Measurements from ENCODE around the gene NFATC4.

DNA sequence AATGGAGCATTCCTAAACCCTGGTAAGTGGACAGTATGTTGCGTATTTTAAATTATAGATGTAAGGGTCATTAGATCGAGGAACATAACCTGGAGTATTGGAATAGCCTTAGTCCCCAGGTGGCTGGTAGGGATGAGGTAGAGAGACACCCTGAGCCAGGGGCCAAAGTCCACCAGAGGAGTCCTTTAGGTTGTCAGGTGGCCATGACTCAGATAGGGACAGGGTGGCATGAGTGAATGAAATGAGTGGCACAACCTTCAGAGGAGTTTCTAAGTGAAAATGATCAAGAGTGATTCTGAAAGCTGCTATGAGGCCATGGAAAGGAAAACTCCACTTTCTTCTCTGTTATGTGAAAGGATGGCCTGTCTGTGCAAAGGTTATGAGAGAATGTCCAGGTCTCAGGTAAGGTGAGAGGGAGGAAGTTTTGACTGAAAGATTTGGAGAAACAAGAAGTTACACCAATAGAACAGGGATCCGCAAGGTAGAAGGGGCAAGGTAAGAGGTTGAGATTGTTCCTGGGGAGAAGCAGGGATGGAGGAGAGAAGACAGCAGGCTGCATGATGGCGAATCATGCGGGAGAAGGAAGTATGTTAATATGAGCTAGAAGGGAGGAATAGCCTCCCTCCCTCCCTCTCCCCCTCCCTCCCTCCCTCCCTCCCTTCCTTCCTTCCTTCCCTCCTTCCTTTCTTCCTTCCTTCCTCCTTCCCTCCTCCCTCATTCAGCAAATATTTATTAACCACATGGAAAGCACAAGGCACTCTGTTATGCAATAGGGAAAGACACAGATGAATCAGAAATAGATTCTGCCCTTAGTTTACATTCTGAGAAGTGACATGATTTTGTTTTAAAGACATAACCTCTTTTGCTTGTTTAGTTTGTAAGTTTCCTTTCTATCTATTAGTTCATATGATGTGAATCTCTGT lies 14.2 kb upstream of the NFATC4 start:
- TF ChIP-seq POLR2A (IDR thresholded peaks at IDR 0.05; ENCODE audit: low read length) (no peak), GATA1 (IDR thresholded peaks at IDR 0.05; ENCODE audit: low read depth, low read length) (no peak)

Measured in erythroblast (primary cell).